Left ventricle myocardium inferior (tissue), 1 donor: ENCODE results near the gene IQSEC1. TPM values are rescaled to one million over a fixed set of nuclear protein-coding genes. Genes with fewer than 3 reads are reported as not detected.

Experiments
- DNase-seq: peaks from one replicate; pipeline ENCODE4 v3.0.0-alpha.2; 2020
- H3K27ac ChIP-seq: fragments of 200-600 bp; replicated peaks from 2 replicates; pipeline ENCODE4 v1.8.0; 2021
- H3K27me3 ChIP-seq: fragments of 200-600 bp; 2 replicates; pipeline ENCODE4 v1.8.0; 2021; ENCODE audit warnings: low read depth
- H3K36me3 ChIP-seq: fragments of 200-600 bp; 2 replicates; pipeline ENCODE4 v1.8.0; 2021
- H3K4me1 ChIP-seq: fragments of 200-600 bp; 2 replicates; pipeline ENCODE4 v1.8.0; 2021
- H3K4me3 ChIP-seq: fragments of 200-600 bp; 2 replicates; pipeline ENCODE4 v1.8.0; 2021; ENCODE audit warnings: mild to moderate bottlenecking, moderate library complexity
- H3K9me3 ChIP-seq: fragments of 200-600 bp; replicated peaks from 2 replicates; pipeline ENCODE4 v1.8.0; 2021
- CTCF ChIP-seq: fragments of 200-600 bp; IDR thresholded peaks from 2 replicates; pipeline ENCODE4 v1.8.0; 2021; ENCODE audit warnings: antibody characterized with exemption, mild to moderate bottlenecking, borderline replicate concordance
- intact Hi-C: fragments of 100-400 bp; cut with micrococcal nuclease; formaldehyde crosslinking; loops from one replicate; pipeline ENCODE4 v1.11.0; 2022
- total RNA-seq: library from RNA; stranded (reverse); fragmentation: NEBNext Ultra II Directional; extraction: Animal tissue kit (Norgen Biotek cat#: 25700); gene quantifications from one replicate; pipeline ENCODE4 v1.2.1, GENCODE V29; 2021
- donor health status: DM: no; HTN: yes; CAD: no; lungs with severe emphysema.

Gene IQSEC1
- total RNA-seq, 1 donor from 2014 or later: 78.6 TPM

- no peak for TF ChIP-seq CTCF
- intact Hi-C loops: no loop called here
- H3K36me3 ChIP-seq: no peaks in the 10 kb centered on the region
- no peaks in the 10 kb centered on the region for H3K9me3 ChIP-seq
- peaks cover 12% of the 10 kb centered on the region for H3K4me1 ChIP-seq
- no peak for DNase-seq
- H3K4me3 ChIP-seq: no peak overlapping the region
- no peak overlapping the region for H3K27ac ChIP-seq
- H3K27me3 ChIP-seq: no peaks in the 10 kb centered on the region
These were observed 13.3 kb upstream of the IQSEC1 start for GRCh38 chr3:13086531-13086981.

- intact Hi-C loops: no loop called here
- no peaks in the 10 kb centered on the region for H3K36me3 ChIP-seq
- no peak overlapping the region for H3K27ac ChIP-seq
- H3K9me3 ChIP-seq: no peaks in the 10 kb centered on the region
- no peak for DNase-seq
- TF ChIP-seq CTCF: no peak
- no peak overlapping the region for H3K4me3 ChIP-seq
- H3K27me3 ChIP-seq: no peaks in the 10 kb centered on the region
- peaks cover 20% of the 10 kb centered on the region for H3K4me1 ChIP-seq
These were observed 12.6 kb upstream of the IQSEC1 start for GRCh38 chr3:13085846-13086179.

GRCh38 chr3:13085081-13085845 is 12.0 kb upstream of the IQSEC1 start:
- H3K27me3 ChIP-seq: no peaks in the 10 kb centered on the region
- intact Hi-C loops: no loop called here
- H3K36me3 ChIP-seq: no peaks in the 10 kb centered on the region
- DNase-seq: no peak
- no peak for TF ChIP-seq CTCF
- no peaks in the 10 kb centered on the region for H3K9me3 ChIP-seq
- H3K4me1 ChIP-seq: peaks cover 25% of the 10 kb centered on the region
- no peak overlapping the region for H3K4me3 ChIP-seq
- no peak overlapping the region for H3K27ac ChIP-seq

- H3K4me1 ChIP-seq: peaks cover 39% of the 10 kb centered on the region
- no peak overlapping the region for H3K27ac ChIP-seq
- H3K27me3 ChIP-seq: no peaks in the 10 kb centered on the region
- TF ChIP-seq CTCF: no peak
- intact Hi-C loops: no loop called here
- no peak overlapping the region for H3K4me3 ChIP-seq
- no peaks in the 10 kb centered on the region for H3K9me3 ChIP-seq
- no peak for DNase-seq
- no peaks in the 10 kb centered on the region for H3K36me3 ChIP-seq
These were observed 10.7 kb upstream of the IQSEC1 start for GRCh38 chr3:13083898-13084297.

GRCh38 chr3:13083254-13083653 is 10.0 kb upstream of the IQSEC1 start:
- intact Hi-C loops: no loop called here
- TF ChIP-seq CTCF: no peak
- peaks cover 45% of the 10 kb centered on the region for H3K4me1 ChIP-seq
- H3K9me3 ChIP-seq: no peaks in the 10 kb centered on the region
- H3K27ac ChIP-seq: peak overlapping the region; percentile 82
- H3K27me3 ChIP-seq: no peaks in the 10 kb centered on the region
- DNase-seq: no peak
- H3K4me3 ChIP-seq: no peak overlapping the region
- no peaks in the 10 kb centered on the region for H3K36me3 ChIP-seq
